Gastroesophageal sphincter (tissue), 3 donors: Measurements from ENCODE around the gene TSFM.

Source experiments
- EP300 ChIP-seq: sonication (generic); formaldehyde crosslinking; IDR thresholded peaks from one replicate; pipeline ENCODE4 v1.6.1; 2017; ENCODE audit warnings: antibody characterized with exemption, mild to moderate bottlenecking
- POLR2A ChIP-seq, 2 donors: fragments of 450-650 bp; IDR thresholded peaks; one replicate each; pipeline ENCODE4 v1.6.1; 2017; ENCODE audit warnings: antibody characterized with exemption in 2 of 2, mild to moderate bottlenecking in 2 of 2, moderate library complexity in 1 of 2
- POLR2AphosphoS5 ChIP-seq: sonication (generic); formaldehyde crosslinking; IDR thresholded peaks from one replicate; pipeline ENCODE4 v1.6.1; 2017; ENCODE audit warnings: antibody characterized with exemption
- TF ChIP-seq, protein P1 (sequence below), 4 experiments: fragments of 200-600 bp in 2 of 4; fragments of 450-650 bp in 2 of 4; sonication (generic) in 1 of 4; IDR thresholded peaks; one replicate each; pipeline ENCODE4 v1.5.1; 2017 to 2019; ENCODE audit warnings: antibody characterized with exemption in 4 of 4, mild to moderate bottlenecking in 2 of 4, moderate library complexity in 2 of 4

GRCh38 chr12:57750561-57751431 is 31.8 kb upstream of the TSFM start:
- TF ChIP-seq POLR2AphosphoS5 (no peak), POLR2A (IDR thresholded peaks at IDR 0.05) (no peak), EP300 (no peak)
- TF ChIP-seq, protein P1, sequence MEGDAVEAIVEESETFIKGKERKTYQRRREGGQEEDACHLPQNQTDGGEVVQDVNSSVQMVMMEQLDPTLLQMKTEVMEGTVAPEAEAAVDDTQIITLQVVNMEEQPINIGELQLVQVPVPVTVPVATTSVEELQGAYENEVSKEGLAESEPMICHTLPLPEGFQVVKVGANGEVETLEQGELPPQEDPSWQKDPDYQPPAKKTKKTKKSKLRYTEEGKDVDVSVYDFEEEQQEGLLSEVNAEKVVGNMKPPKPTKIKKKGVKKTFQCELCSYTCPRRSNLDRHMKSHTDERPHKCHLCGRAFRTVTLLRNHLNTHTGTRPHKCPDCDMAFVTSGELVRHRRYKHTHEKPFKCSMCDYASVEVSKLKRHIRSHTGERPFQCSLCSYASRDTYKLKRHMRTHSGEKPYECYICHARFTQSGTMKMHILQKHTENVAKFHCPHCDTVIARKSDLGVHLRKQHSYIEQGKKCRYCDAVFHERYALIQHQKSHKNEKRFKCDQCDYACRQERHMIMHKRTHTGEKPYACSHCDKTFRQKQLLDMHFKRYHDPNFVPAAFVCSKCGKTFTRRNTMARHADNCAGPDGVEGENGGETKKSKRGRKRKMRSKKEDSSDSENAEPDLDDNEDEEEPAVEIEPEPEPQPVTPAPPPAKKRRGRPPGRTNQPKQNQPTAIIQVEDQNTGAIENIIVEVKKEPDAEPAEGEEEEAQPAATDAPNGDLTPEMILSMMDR (IDR thresholded peaks at IDR 0.05): no peak
